ENCODE data around the gene CENPB. TPM values are rescaled to one million over a fixed set of nuclear protein-coding genes. Genes with fewer than 3 reads are reported as not detected.
A peak's percentile ranks its signal among the peaks of the same experiment; 100 is the strongest.

Gene CENPB
- total and polyA plus RNA-seq, 10 of the 15 experiments (the other 5 are each of a cell fraction or from before 2014, with no cell fraction given): 0.16 to 71.2 (median 14.0) TPM

GRCh38 chr20:3797592-3798372, 11.2 kb upstream of the CENPB start (continued):
- TF ChIP-seq CREB1 (IDR thresholded peaks at IDR 0.05; ENCODE audit: low read depth) (no peak), USF1 (IDR thresholded peaks at IDR 0.05; ENCODE audit: borderline replicate concordance, extremely low read length, insufficient read depth, low read depth, low read length) (no peak), PAX5 (IDR thresholded peaks at IDR 0.05; ENCODE audit: borderline replicate concordance, low read depth, low read length) (no peak), FOXK2 (IDR thresholded peaks at IDR 0.05) (peak; percentile 29; the same call in 1 of the 2 replicates), RUNX3 (IDR thresholded peaks at IDR 0.05; ENCODE audit: low read length) (peak; percentile 51)

- Histone ChIP-seq H3K79me2 (ENCODE audit: control insufficient read depth, insufficient read depth, low read length) (peaks cover 18% of the 10 kb centered on the region), H2AFZ (ENCODE audit: control insufficient read depth, low read depth, low read length) (no peak overlapping the region), H3K9ac (ENCODE audit: control insufficient read depth, insufficient read depth, low read length) (peak overlapping the region; percentile 68), H3K4me3 (peak overlapping the region; percentile 77), H3K9me3 (replicated peaks; ENCODE audit: control insufficient read depth, insufficient read depth, low read length) (no peaks in the 10 kb centered on the region), H3K27ac (ENCODE audit: control insufficient read depth, insufficient read depth) (peak overlapping the region; percentile 62), H3K4me2 (ENCODE audit: control insufficient read depth, insufficient read depth) (peak overlapping the region; percentile 85), H3K27me3 (replicated peaks in 1 of 2; ENCODE audit: control insufficient read depth in 2 of 2, insufficient read depth in 2 of 2, low read length in 1 of 2) (no peaks in the 10 kb centered on the region), H3K36me3 (ENCODE audit: control insufficient read depth in 2 of 2, insufficient read depth in 2 of 2, low read length in 1 of 2) (peaks cover 5 to 13% of the 10 kb centered on the region in 2 experiments), H4K20me1 (ENCODE audit: control insufficient read depth, insufficient read depth) (no peaks in the 10 kb centered on the region), H3K4me1 (ENCODE audit: control insufficient read depth, insufficient read depth, low read length) (peaks cover 37% of the 10 kb centered on the region)
- no peak for FAIRE-seq
- DNase-seq (ENCODE audit: low read depth, low spot score): no peak
- no peak for ATAC-seq
- intact Hi-C loops (cut with micrococcal nuclease; ENCODE audit: unreplicated experiment) (loop anchor here (5.0 kb wide), 1 partner anchor 110 kb away; no protein-coding TSS in a partner anchor), in situ Hi-C loops (cut with MboI) (no loop called here)
- no TSS peak for BruUV-seq (replicated peaks)
- ChIA-PET POLR2A (no interaction called here), SMC1A (ENCODE audit: uncharacterized antibody, unreplicated experiment) (no interaction called here), CTCF (interaction anchor here (1.7 kb wide), 1 partner anchor 58 kb away, joined by 5 read pairs; no protein-coding TSS in a partner anchor), RAD21 (ENCODE audit: unreplicated experiment) (no interaction called here)
- TF ChIP-seq CBFB (IDR thresholded peaks at IDR 0.05; ENCODE audit: low read depth) (no peak), ATF3 (IDR thresholded peaks at IDR 0.05; ENCODE audit: borderline replicate concordance, extremely low read depth, low read depth, low read length) (no peak), RB1 (IDR thresholded peaks at IDR 0.05; ENCODE audit: borderline replicate concordance) (no peak)
- WGBS (ENCODE audit: insufficient coverage, insufficient replicate concordance, low lambda C conversion rate, missing lambda C conversion rate): 62% methylated on average over 5 of the region's 5 CpGs
These were observed 10.6 kb upstream of the CENPB start for GRCh38 chr20:3797226-3797545.
